ENCODE measurements around the gene RRBP1.

GRCh38 chr20:17657079-17657825, 24.8 kb downstream of the RRBP1 start:
- TF ChIP-seq CTCF (IDR thresholded peaks at IDR 0.05) = no peak
- TF ChIP-seq POLR2A (IDR thresholded peaks at IDR 0.05) = no peak

All from body of pancreas (tissue), 4 donors.